Measurements from ENCODE around the gene SNX21. TPM values are rescaled to one million over a fixed set of nuclear protein-coding genes. Genes with fewer than 3 reads are reported as not detected.
"Not testable (repeated sequence)": the region's sequence is repeated elsewhere in the genome, so short reads cannot be mapped to it uniquely, and the experiment has no call there.

The SNX21 gene, protein sequence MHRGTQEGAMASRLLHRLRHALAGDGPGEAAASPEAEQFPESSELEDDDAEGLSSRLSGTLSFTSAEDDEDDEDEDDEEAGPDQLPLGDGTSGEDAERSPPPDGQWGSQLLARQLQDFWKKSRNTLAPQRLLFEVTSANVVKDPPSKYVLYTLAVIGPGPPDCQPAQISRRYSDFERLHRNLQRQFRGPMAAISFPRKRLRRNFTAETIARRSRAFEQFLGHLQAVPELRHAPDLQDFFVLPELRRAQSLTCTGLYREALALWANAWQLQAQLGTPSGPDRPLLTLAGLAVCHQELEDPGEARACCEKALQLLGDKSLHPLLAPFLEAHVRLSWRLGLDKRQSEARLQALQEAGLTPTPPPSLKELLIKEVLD
- polyA plus RNA-seq (2012; ENCODE audit: insufficient read depth, insufficient read length, low read depth), result 7.0 TPM

DNA sequence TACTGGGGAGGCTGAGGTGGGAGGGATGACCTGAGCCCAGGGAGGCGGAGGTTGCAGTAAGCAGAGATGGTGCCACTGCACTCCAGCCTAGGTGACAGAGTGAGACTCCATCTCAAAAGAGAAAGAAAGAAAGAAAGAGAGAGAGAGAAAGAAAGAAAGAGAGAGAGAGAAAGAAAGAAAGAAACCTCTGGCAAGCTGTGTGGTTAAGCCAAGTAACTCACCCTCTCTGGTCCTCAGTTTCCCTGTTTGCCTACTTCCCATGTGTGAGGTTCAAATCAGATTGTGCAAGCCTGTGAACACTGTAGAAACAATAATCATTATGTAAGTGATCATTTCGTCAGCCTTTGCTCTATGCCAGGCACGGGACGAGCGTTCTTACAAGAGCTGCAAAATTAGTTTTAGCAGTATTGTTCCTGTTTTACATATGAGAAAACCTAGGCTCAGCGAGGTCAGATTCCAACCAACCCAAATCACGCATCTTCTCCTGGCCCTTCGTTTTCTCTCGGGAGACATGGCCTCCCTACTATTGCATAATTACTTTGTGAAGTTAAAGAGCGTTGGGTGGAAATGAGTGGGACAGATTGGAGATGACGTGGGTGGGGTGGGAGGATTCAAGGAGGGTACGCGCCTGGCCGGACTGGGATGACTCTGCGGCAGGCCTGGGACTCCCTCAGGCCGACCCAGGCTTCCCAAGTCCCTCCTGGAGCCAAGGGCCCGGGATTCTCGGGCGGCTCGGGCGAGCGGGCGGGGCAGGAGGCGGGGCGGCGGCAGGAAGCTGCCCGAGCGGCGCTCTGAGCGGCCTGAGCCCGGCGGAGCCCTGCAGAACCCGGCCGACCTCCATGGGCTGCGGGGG is at the start of gene SNX21:
SNX21 (plus strand) TSS at position 770 of the 853 bp plus-strand sequence. CDS start 121 bp downstream, outside the sequence.
- TF ChIP-seq, protein P1, sequence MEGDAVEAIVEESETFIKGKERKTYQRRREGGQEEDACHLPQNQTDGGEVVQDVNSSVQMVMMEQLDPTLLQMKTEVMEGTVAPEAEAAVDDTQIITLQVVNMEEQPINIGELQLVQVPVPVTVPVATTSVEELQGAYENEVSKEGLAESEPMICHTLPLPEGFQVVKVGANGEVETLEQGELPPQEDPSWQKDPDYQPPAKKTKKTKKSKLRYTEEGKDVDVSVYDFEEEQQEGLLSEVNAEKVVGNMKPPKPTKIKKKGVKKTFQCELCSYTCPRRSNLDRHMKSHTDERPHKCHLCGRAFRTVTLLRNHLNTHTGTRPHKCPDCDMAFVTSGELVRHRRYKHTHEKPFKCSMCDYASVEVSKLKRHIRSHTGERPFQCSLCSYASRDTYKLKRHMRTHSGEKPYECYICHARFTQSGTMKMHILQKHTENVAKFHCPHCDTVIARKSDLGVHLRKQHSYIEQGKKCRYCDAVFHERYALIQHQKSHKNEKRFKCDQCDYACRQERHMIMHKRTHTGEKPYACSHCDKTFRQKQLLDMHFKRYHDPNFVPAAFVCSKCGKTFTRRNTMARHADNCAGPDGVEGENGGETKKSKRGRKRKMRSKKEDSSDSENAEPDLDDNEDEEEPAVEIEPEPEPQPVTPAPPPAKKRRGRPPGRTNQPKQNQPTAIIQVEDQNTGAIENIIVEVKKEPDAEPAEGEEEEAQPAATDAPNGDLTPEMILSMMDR (IDR thresholded peaks at IDR 0.05; ENCODE audit: low read depth, low read length), result no peak
- Histone ChIP-seq H3K4me3 (ENCODE audit: low read depth, low read length) (peak within 1 kb of the TSS; percentile 72), H3K27me3 (no peaks in the 10 kb centered on the region), H3K36me3 (no peaks in the 10 kb centered on the region), H3K9me3 (no peaks in the 10 kb centered on the region), H3K4me1 (no peaks in the 10 kb centered on the region; the same call in 1 of the 2 replicates)
- peak; percentile 84 for DNase-seq

DNA sequence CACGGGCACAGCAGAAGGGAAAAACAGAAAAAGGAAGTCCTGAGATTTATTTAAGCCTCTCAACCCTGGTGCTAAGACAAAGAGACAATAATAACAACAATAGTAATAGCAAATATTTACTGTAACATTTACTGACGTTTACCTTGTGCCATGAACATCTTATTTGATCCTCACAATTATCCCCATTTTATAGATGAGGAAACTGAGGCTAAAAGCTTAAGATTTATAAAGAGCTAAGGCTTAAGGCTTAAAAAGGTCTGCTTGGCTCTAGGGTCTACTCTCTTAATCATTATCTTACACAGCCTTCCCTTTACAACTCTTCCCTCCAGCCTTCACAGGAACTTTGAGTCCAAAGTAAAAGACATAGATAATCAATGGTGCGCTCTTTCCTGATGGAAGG is 45.2 kb upstream of the SNX21 start:
- DNase-seq, result no peak
- Histone ChIP-seq H3K36me3 (no peaks in the 10 kb centered on the region), H3K27me3 (no peaks in the 10 kb centered on the region), H3K9me3 (no peaks in the 10 kb centered on the region), H3K4me3 (ENCODE audit: low read depth, low read length) (no peak overlapping the region), H3K4me1 (no peaks in the 10 kb centered on the region)
- TF ChIP-seq, protein P1 (IDR thresholded peaks at IDR 0.05; ENCODE audit: low read depth, low read length), result no peak

DNA sequence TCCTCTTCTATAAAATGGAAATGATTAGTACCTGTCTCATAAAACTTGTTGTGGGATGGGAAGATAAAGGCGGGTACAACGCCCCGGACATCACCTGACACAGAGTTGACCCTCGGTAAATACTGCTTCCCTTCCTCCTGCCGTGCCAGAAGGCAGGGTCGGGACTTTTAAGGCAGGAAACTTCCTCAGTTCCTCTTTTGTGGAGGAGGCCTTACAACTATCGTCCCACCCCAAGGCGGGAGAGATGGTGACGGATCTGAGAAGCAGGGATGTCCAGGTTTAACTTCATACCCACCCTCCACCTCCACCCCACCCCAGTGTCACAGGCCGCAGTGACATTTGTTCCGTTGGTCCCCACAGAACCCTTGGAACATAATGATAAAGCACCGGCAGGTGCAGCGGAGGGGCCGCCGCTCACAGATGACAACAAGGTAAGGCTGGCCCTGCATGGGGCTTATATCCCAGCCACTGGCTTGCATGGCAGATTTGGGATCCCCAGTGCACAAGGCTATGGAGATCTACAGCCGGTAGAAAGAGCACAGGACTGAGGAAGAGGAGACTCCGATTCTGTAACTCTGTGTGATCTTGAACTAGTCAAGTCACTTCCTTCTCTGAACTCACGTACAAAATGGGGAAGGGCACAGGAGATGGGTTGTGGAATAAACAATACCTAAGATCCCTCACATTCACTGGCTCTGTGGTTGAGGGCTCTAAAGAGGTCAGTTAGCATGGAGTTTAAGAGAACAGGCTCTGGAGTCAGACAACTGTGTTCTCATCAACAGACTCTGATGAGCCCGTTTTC is 41.1 kb upstream of the SNX21 start:
- Histone ChIP-seq H3K4me3 (ENCODE audit: low read depth, low read length) (peak overlapping the region; percentile 95), H3K27me3 (no peaks in the 10 kb centered on the region), H3K36me3 (peaks cover 24% of the 10 kb centered on the region), H3K4me1 (no peaks in the 10 kb centered on the region), H3K9me3 (no peaks in the 10 kb centered on the region)
- no peak for DNase-seq
- TF ChIP-seq, protein P1 (IDR thresholded peaks at IDR 0.05; ENCODE audit: low read depth, low read length), result no peak

DNA sequence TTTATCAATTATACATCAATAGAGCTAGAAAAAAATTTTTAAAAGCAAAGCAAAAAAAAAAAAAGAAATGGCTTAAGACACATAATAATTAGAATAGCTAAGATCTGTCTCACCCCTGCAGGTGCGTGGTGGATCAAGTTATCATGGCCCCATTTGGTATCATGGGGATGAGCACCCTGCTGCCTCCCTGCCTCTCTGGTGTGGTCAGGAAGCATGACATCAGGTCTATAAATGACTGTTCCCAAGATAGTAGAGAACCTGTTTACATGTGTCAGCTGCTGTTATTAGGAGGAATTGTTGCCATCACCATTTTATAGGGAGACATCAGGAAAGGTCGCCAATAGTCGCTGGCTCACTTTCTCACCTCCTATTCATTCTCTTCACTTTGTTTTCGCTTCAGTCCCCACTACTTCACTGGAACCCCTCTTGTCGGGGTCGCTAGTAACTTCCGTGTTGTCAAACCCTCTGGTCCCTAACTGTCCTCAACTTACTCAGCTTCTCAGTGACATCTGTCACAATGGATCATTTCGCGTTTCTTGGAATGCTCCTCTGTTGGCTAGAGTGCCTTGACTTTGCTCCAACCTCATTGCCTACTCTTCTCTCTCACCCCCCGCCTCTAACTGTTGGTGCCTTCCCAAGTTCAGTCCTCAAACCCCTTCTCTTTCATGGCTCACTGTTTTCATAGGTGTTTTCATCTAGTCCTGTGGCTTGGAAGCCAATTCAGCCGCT is 37.1 kb upstream of the SNX21 start:
- no peaks in the 10 kb centered on the region for H3K9me3 ChIP-seq

DNA sequence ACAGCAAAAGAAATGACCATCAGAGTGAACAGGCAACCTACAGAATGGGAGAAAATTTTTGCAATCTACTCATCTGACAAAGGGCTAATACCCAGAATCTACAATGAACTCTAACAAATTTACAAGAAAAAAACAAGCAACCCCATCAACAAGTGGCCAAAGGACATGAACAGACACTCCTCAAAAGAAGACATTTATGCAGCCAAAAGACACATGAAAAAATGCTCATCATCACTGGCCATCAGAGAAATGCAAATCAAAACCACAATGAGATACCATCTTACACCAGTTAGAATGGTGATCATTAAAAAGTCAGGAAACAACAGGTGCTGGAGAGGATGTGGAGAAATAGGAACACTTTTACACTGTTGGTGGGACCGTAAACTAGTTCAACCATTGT is 36.1 kb upstream of the SNX21 start:
- H3K4me3 ChIP-seq (ENCODE audit: low read depth, low read length); DNase-seq; H3K4me1 ChIP-seq; H3K9me3 ChIP-seq; H3K27me3 ChIP-seq: not testable (repeated sequence)
- H3K36me3 ChIP-seq, result peaks cover 34% of the 10 kb centered on the region

More for the DNA sequence above, 37.1 kb upstream of the SNX21 start:
- H3K36me3 ChIP-seq, result peaks cover 24% of the 10 kb centered on the region
- no peaks in the 10 kb centered on the region for H3K27me3 ChIP-seq
- TF ChIP-seq, protein P1 (IDR thresholded peaks at IDR 0.05; ENCODE audit: low read depth, low read length), result no peak
- no peaks in the 10 kb centered on the region for H3K4me1 ChIP-seq
- no peak overlapping the region for H3K4me3 ChIP-seq (ENCODE audit: low read depth, low read length)
- DNase-seq, result no peak

DNA sequence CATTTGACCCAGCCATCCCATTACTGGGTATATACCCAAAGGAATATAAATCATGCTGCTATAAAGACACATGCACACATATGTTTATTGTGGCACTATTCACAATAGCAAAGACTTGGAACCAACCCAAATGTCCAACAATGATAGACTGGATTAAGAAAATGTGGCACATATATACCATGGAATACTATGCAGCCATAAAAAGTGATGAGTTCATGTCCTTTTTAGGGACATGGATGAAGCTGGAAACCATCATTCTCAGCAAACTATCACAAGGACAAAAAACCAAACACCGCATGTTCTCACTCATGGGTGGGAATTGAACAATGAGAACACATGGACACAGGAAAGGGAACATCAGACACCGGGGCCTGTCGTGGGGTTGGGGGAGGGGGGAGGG is 35.6 kb upstream of the SNX21 start:
- DNase-seq; H3K9me3 ChIP-seq; H3K4me1 ChIP-seq; H3K27me3 ChIP-seq; H3K4me3 ChIP-seq (ENCODE audit: low read depth, low read length): not testable (repeated sequence)
- peaks cover 39% of the 10 kb centered on the region for H3K36me3 ChIP-seq

All from BE2C (cell line).